ENCODE measurements around the gene ARHGAP25. TPM values are rescaled to one million over a fixed set of nuclear protein-coding genes. Genes with fewer than 3 reads are reported as not detected.

ARHGAP25 gene
- total RNA-seq, 1 experiment from 2014 or later = 6.2 TPM

GRCh38 chr2:68853035-68853434, 118.4 kb downstream of the ARHGAP25 start:
- TF ChIP-seq, protein P1, sequence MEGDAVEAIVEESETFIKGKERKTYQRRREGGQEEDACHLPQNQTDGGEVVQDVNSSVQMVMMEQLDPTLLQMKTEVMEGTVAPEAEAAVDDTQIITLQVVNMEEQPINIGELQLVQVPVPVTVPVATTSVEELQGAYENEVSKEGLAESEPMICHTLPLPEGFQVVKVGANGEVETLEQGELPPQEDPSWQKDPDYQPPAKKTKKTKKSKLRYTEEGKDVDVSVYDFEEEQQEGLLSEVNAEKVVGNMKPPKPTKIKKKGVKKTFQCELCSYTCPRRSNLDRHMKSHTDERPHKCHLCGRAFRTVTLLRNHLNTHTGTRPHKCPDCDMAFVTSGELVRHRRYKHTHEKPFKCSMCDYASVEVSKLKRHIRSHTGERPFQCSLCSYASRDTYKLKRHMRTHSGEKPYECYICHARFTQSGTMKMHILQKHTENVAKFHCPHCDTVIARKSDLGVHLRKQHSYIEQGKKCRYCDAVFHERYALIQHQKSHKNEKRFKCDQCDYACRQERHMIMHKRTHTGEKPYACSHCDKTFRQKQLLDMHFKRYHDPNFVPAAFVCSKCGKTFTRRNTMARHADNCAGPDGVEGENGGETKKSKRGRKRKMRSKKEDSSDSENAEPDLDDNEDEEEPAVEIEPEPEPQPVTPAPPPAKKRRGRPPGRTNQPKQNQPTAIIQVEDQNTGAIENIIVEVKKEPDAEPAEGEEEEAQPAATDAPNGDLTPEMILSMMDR (conservative IDR thresholded peaks at IDR 0.05; ENCODE audit: low read depth, low read length) = no peak
- no peak for TF ChIP-seq EZH2 (IDR thresholded peaks at IDR 0.05; ENCODE audit: borderline replicate concordance, low read depth, low read length, poor library complexity, severe bottlenecking)
- H3K4me1 ChIP-seq (ENCODE audit: insufficient read depth, low read length, poor library complexity, severe bottlenecking) = no peaks in the 10 kb centered on the region
- H3K4me3 ChIP-seq (ENCODE audit: low read depth, low read length, poor library complexity, severe bottlenecking) = no peak overlapping the region
- no peaks in the 10 kb centered on the region for H3K36me3 ChIP-seq (ENCODE audit: insufficient read depth, low read length, poor library complexity, severe bottlenecking)
- no TSS peak for BruUV-seq (replicated peaks)
- no peak overlapping the region for H3K27ac ChIP-seq (ENCODE audit: low read depth, low read length, poor library complexity, severe bottlenecking)
- no peaks in the 10 kb centered on the region for H3K27me3 ChIP-seq (replicated peaks; ENCODE audit: insufficient read depth, low read depth, low read length, poor library complexity)
- intact Hi-C loops (cut with micrococcal nuclease; ENCODE audit: unreplicated experiment) = no loop called here
- ChIA-PET CTCF (no interaction called here), POLR2A (ENCODE audit: low non-redundant PET) (interaction anchor here (0.5 kb wide), 1 partner anchor 460 kb away, joined by 5 read pairs; no protein-coding TSS in a partner anchor)
- peak; percentile 10 for DNase-seq (ENCODE audit: low spot score)
- H3K9me3 ChIP-seq (ENCODE audit: low read depth, low read length, poor library complexity, severe bottlenecking) = no peaks in the 10 kb centered on the region

GRCh38 chr2:68853915-68854314, 119.3 kb downstream of the ARHGAP25 start:
- POLR2A ChIA-PET (ENCODE audit: low non-redundant PET) = no interaction called here
- CTCF ChIA-PET = no interaction called here
- H3K36me3 ChIP-seq (ENCODE audit: insufficient read depth, low read length, poor library complexity, severe bottlenecking) = no peaks in the 10 kb centered on the region
- H3K4me1 ChIP-seq (ENCODE audit: insufficient read depth, low read length, poor library complexity, severe bottlenecking) = no peaks in the 10 kb centered on the region
- no peak overlapping the region for H3K4me3 ChIP-seq (ENCODE audit: low read depth, low read length, poor library complexity, severe bottlenecking)
- DNase-seq (ENCODE audit: low spot score) = no peak
- H3K27ac ChIP-seq (ENCODE audit: low read depth, low read length, poor library complexity, severe bottlenecking) = no peak overlapping the region
- no TSS peak for BruUV-seq (replicated peaks)
- TF ChIP-seq, protein P1 (conservative IDR thresholded peaks at IDR 0.05; ENCODE audit: low read depth, low read length) = no peak
- no peak for TF ChIP-seq EZH2 (IDR thresholded peaks at IDR 0.05; ENCODE audit: borderline replicate concordance, low read depth, low read length, poor library complexity, severe bottlenecking)
- intact Hi-C loops (cut with micrococcal nuclease; ENCODE audit: unreplicated experiment) = no loop called here
- no peaks in the 10 kb centered on the region for H3K27me3 ChIP-seq (replicated peaks; ENCODE audit: insufficient read depth, low read depth, low read length, poor library complexity)
- no peaks in the 10 kb centered on the region for H3K9me3 ChIP-seq (ENCODE audit: low read depth, low read length, poor library complexity, severe bottlenecking)

- no peaks in the 10 kb centered on the region for H3K4me1 ChIP-seq (ENCODE audit: insufficient read depth, low read length, poor library complexity, severe bottlenecking)
- H3K4me3 ChIP-seq (ENCODE audit: low read depth, low read length, poor library complexity, severe bottlenecking) = no peak overlapping the region
- intact Hi-C loops (cut with micrococcal nuclease; ENCODE audit: unreplicated experiment) = no loop called here
- CTCF ChIA-PET = no interaction called here
- H3K27me3 ChIP-seq (replicated peaks; ENCODE audit: insufficient read depth, low read depth, low read length, poor library complexity) = no peaks in the 10 kb centered on the region
- DNase-seq (ENCODE audit: low spot score) = no peak
- H3K27ac ChIP-seq (ENCODE audit: low read depth, low read length, poor library complexity, severe bottlenecking) = no peak overlapping the region
- no TSS peak for BruUV-seq (replicated peaks)
- no peaks in the 10 kb centered on the region for H3K9me3 ChIP-seq (ENCODE audit: low read depth, low read length, poor library complexity, severe bottlenecking)
- POLR2A ChIA-PET (ENCODE audit: low non-redundant PET) = no interaction called here
- TF ChIP-seq, protein P1 (conservative IDR thresholded peaks at IDR 0.05; ENCODE audit: low read depth, low read length) = no peak
- TF ChIP-seq EZH2 (IDR thresholded peaks at IDR 0.05; ENCODE audit: borderline replicate concordance, low read depth, low read length, poor library complexity, severe bottlenecking) = no peak
- H3K36me3 ChIP-seq (ENCODE audit: insufficient read depth, low read length, poor library complexity, severe bottlenecking) = no peaks in the 10 kb centered on the region
These were observed 119.9 kb downstream of the ARHGAP25 start for GRCh38 chr2:68854476-68854875.

Data from A673 (cell line).